ENCODE data around the gene FBN1. TPM values are rescaled to one million over a fixed set of nuclear protein-coding genes. Genes with fewer than 3 reads are reported as not detected.

Gene FBN1
- total RNA-seq, 4 donors from 2014 or later = 3.9 to 87.0 (median 23.4) TPM

DNA sequence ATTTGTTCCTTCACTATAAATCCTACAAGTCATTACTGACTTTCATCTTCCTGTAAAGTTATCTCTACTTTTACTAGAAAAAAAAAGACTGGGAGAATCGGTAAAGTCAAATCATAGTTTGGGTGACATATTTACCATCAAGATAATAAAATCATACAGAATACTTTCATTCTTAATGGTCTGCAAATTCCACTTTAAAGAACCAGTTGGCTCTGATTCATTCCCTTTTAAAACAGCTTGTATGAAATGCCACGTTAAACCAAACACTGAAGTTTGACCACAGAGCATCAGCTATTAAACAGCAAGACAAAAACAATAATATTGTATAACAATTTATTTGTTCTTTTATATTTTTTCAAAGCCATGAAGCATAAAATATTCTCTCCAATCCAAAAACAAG lies 100.7 kb downstream of the FBN1 start:
- Histone ChIP-seq H3K27me3 (peaks cover 0 to 12% (median 0%) of the 10 kb centered on the region in 4 donors), H3K27ac (no peak overlapping the region), H3K4me3 (no peak overlapping the region), H3K36me3 (no peaks in the 10 kb centered on the region), H3K4me1 (peaks cover 5 to 39% (median 17%) of the 10 kb centered on the region in 3 donors), H3K9me3 (no peaks in the 10 kb centered on the region)
- DNase-seq = no peak
- intact Hi-C loops (cut with DNase I) = no loop called here
- TF ChIP-seq, protein P1, sequence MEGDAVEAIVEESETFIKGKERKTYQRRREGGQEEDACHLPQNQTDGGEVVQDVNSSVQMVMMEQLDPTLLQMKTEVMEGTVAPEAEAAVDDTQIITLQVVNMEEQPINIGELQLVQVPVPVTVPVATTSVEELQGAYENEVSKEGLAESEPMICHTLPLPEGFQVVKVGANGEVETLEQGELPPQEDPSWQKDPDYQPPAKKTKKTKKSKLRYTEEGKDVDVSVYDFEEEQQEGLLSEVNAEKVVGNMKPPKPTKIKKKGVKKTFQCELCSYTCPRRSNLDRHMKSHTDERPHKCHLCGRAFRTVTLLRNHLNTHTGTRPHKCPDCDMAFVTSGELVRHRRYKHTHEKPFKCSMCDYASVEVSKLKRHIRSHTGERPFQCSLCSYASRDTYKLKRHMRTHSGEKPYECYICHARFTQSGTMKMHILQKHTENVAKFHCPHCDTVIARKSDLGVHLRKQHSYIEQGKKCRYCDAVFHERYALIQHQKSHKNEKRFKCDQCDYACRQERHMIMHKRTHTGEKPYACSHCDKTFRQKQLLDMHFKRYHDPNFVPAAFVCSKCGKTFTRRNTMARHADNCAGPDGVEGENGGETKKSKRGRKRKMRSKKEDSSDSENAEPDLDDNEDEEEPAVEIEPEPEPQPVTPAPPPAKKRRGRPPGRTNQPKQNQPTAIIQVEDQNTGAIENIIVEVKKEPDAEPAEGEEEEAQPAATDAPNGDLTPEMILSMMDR (IDR thresholded peaks at IDR 0.05) = no peak
- TF ChIP-seq POLR2A (IDR thresholded peaks at IDR 0.05) = no peak
- WGBS, 2 donors = 61 to 66% methylated on average over 2 of the region's 2 CpGs

DNA sequence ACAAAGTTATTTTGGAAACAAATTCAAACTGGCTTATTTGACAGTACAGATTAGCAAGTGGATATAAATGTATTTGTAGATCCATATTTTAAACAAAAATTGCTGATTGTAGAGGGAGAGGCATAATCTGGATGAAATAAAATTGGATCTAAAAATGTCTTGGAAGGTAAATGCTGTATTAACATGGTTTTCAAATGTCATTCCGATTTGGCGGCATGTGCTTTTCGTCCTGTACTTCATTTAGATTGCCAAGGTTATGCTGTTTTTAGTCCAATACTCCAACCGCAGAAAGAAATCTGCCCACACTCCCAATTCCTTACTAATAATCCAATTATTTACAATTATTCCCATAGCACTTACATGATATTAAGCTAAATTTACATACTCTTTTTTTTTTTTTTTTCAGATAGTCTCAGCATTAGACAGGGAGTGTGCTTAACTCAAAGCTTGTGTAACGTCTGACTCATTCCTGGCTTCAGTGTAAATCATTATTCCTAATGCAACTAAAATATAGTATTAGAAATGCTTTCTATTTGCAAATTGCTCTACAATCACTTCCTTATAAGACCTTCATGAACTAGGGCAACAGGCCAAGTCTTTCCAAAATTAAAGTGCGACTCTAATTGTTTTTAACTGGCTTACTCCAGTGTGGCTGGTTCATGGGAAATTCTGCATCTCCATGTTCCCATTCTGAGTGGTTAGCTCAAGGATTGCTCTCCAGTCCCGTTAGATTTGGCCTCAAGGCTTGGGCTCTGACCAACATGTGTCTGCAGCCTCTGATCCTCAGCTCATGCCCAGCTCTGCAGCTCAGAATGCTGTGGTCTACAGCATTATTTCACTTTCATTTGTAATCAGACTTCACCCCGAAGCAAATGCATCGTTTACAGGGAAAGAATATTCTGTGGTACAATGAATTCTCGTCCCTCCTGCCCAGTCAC lies 103.9 kb downstream of the FBN1 start:
- no peak for DNase-seq
- H3K4me3 ChIP-seq = peak overlapping the region in 1 of 4 donors; percentile 37

DNA sequence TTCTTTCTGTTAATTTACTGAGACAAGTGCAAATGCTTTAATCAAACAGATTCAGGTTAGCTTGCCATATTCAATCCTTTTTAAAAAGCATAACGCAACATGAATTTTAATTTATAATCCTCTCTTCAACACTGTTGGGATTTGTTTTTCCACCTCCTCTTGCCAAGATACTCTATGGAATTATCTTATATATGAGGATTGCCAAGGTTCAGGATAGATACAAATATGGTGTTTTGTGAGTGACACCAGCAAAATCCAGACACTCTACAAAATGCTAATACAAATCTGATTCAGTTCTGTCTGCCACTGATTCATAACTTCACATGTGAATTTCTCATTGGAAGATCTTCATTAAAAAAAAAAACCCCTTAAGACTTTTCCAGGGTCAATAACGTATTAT lies 104.8 kb downstream of the FBN1 start:
- Histone ChIP-seq H3K4me1 (peaks cover 0 to 48% (median 18%) of the 10 kb centered on the region in 3 donors), H3K27ac (no peak overlapping the region), H3K27me3 (peaks cover 0 to 12% (median 0%) of the 10 kb centered on the region in 4 donors), H3K36me3 (no peaks in the 10 kb centered on the region), H3K9me3 (no peaks in the 10 kb centered on the region), H3K4me3 (no peak overlapping the region)
- DNase-seq = no peak
- intact Hi-C loops (cut with DNase I) = no loop called here
- TF ChIP-seq POLR2A (IDR thresholded peaks at IDR 0.05) = no peak
- TF ChIP-seq, protein P1 (IDR thresholded peaks at IDR 0.05) = no peak
- WGBS, 2 donors = 64 to 71% methylated on average over 2 of the region's 2 CpGs

More for the DNA sequence above, 103.9 kb downstream of the FBN1 start:
- H3K27ac ChIP-seq = peak overlapping the region in 3 of 4 donors; percentile 45 to 60 (median 60)
- intact Hi-C loops (cut with DNase I) = no loop called here
- no peaks in the 10 kb centered on the region for H3K36me3 ChIP-seq
- peaks cover 0 to 46% (median 18%) of the 10 kb centered on the region in 3 donors for H3K4me1 ChIP-seq
- TF ChIP-seq, protein P1 (IDR thresholded peaks at IDR 0.05) = no peak
- TF ChIP-seq POLR2A (IDR thresholded peaks at IDR 0.05) = no peak
- peaks cover 0 to 12% (median 0%) of the 10 kb centered on the region in 4 donors for H3K27me3 ChIP-seq
- H3K9me3 ChIP-seq = no peaks in the 10 kb centered on the region
- 33 to 34% methylated on average over 10 of the region's 10 CpGs for WGBS, 2 donors

DNA sequence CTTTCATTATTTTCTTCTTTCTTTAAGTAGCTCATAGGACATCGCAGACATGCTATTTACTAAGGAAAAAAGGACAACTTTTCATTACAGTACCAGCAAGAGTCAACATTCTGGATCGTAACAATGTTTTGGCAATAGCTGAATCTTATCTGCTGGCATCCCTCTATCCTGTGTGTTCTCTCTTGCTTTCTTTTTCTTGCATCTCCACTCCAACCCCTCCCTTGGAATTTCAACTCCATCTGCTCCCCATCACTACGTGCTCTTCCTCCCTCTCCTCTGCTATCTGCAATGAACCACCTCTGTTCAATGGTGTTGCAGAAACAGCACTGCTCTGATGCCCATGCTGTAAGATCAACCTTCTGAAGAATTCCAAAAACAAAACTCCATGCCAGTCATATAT lies 106.6 kb downstream of the FBN1 start:
- H3K36me3 ChIP-seq = no peaks in the 10 kb centered on the region
- H3K27ac ChIP-seq = peak overlapping the region in 1 of 4 donors; percentile 12
- WGBS, 2 donors = 68 to 77% methylated on average over 3 of the region's 3 CpGs
- DNase-seq = no peak
- no peaks in the 10 kb centered on the region for H3K9me3 ChIP-seq
- intact Hi-C loops (cut with DNase I) = no loop called here
- peaks cover 0 to 12% (median 0%) of the 10 kb centered on the region in 4 donors for H3K27me3 ChIP-seq
- H3K4me3 ChIP-seq = no peak overlapping the region
- H3K4me1 ChIP-seq = peaks cover 0 to 52% (median 18%) of the 10 kb centered on the region in 3 donors
- TF ChIP-seq, protein P1 (IDR thresholded peaks at IDR 0.05) = no peak
- no peak for TF ChIP-seq POLR2A (IDR thresholded peaks at IDR 0.05)

All from esophagus squamous epithelium (tissue), 5 donors.